Smooth muscle cell (in vitro differentiated cells): ENCODE measurements around the gene DRC7. TPM values are rescaled to one million over a fixed set of nuclear protein-coding genes. Genes with fewer than 3 reads are reported as not detected.

Experiments used
- DNase-seq: peaks from one replicate; lab custom pipeline; 2025; ENCODE audit not compliant: unreplicated experiment; lab: John Stamatoyannopoulos, UW
- H2AFZ ChIP-seq: fragments of 200-600 bp; sonication (generic); 2 replicates; pipeline ENCODE4 v1.6.0; 2016; ENCODE audit warnings: antibody characterized with exemption, low read depth, mild to moderate bottlenecking
- H3F3A ChIP-seq: fragments of 200-600 bp; sonication (generic); 2 replicates; pipeline ENCODE4 v1.6.0; 2017; ENCODE audit warnings: antibody characterized with exemption, low read depth
- H3K27ac ChIP-seq: fragments of 200-600 bp; sonication (generic); 2 replicates; pipeline ENCODE4 v1.5.1; 2016; ENCODE audit warnings: low read depth, mild to moderate bottlenecking
- H3K27me3 ChIP-seq: fragments of 200-600 bp; sonication (generic); 2 replicates; pipeline ENCODE4 v1.6.1; 2016; ENCODE audit warnings: low read depth, mild to moderate bottlenecking
- H3K36me3 ChIP-seq: fragments of 200-600 bp; sonication (generic); 2 replicates; pipeline ENCODE4 v1.5.1; 2016; ENCODE audit warnings: low read depth
- H3K4me1 ChIP-seq: fragments of 200-600 bp; sonication (generic); 2 replicates; pipeline ENCODE4 v1.5.1; 2016; ENCODE audit warnings: low read depth
- H3K4me2 ChIP-seq: fragments of 200-600 bp; sonication (generic); 2 replicates; pipeline ENCODE4 v1.6.0; 2016; ENCODE audit warnings: mild to moderate bottlenecking
- H3K4me3 ChIP-seq: fragments of 200-600 bp; sonication (generic); 2 replicates; pipeline ENCODE4 v1.5.1; 2016; ENCODE audit warnings: mild to moderate bottlenecking
- H3K79me2 ChIP-seq: fragments of 200-600 bp; sonication (generic); 2 replicates; pipeline ENCODE4 v1.6.0; 2016; ENCODE audit warnings: low read depth, mild to moderate bottlenecking
- H3K9ac ChIP-seq: fragments of 200-600 bp; sonication (generic); 2 replicates; pipeline ENCODE4 v1.6.0; 2016; ENCODE audit warnings: low read depth
- H3K9me3 ChIP-seq: fragments of 200-600 bp; sonication (generic); replicated peaks from 2 replicates; pipeline ENCODE4 v1.5.1; 2016; ENCODE audit warnings: low read depth
- H4K20me1 ChIP-seq: fragments of 200-600 bp; sonication (generic); 2 replicates; pipeline ENCODE4 v1.6.0; 2016; ENCODE audit warnings: low read depth
- CTCF ChIP-seq: fragments of 200-600 bp; sonication (generic); IDR thresholded peaks from 2 replicates; pipeline ENCODE4 v1.5.1; 2017; ENCODE audit warnings: borderline replicate concordance, mild to moderate bottlenecking, antibody characterized with exemption; ENCODE audit not compliant: insufficient read depth, poor library complexity, severe bottlenecking
- WGBS: methylation state at CpG from one replicate; pipeline ENCODE4 v1.1.7; 2016; ENCODE audit warnings: low lambda C conversion rate; 5-methylcytosine and 5-hydroxymethylcytosine counted together
- polyA plus RNA-seq: library from polyadenylated mRNA; unstranded; fragments of >200 nt; fragmentation: Nextera tagmentation; extraction: Ambion mirVana; gene quantifications from 2 replicates; pipeline ENCODE4 v1.2.1, GENCODE V29; 2016
- total RNA-seq: library from RNA; depleted of rRNA; stranded (reverse); fragments of >200 nt; gene quantifications from 2 replicates; pipeline ENCODE4 v1.2.3, GENCODE V29; 2014

DRC7 gene
- total and polyA plus RNA-seq, 2 experiments from 2014 or later: 0.94 TPM; not detected in 1

GRCh38 chr16:57683636-57684545 is 10.7 kb upstream of the DRC7 start:
- H3K27me3 ChIP-seq: no peaks in the 10 kb centered on the region
- no peak for DNase-seq
- H3K4me1 ChIP-seq: no peaks in the 10 kb centered on the region
- H2AFZ ChIP-seq: no peak overlapping the region
- H3K36me3 ChIP-seq: no peaks in the 10 kb centered on the region
- no peaks in the 10 kb centered on the region for H3K79me2 ChIP-seq
- TF ChIP-seq CTCF: no peak
- no peak overlapping the region for H3K9ac ChIP-seq
- no peak overlapping the region for H3K27ac ChIP-seq
- no peak overlapping the region for H3K4me3 ChIP-seq
- no peaks in the 10 kb centered on the region for H3F3A ChIP-seq
- H3K9me3 ChIP-seq: no peaks in the 10 kb centered on the region
- H4K20me1 ChIP-seq: no peaks in the 10 kb centered on the region
- no peak overlapping the region for H3K4me2 ChIP-seq
- 93% methylated on average over 18 of the region's 18 CpGs for WGBS

GRCh38 chr16:57684626-57685358 is 9.8 kb upstream of the DRC7 start:
- H3K27ac ChIP-seq: no peak overlapping the region
- H3K27me3 ChIP-seq: no peaks in the 10 kb centered on the region
- TF ChIP-seq CTCF: no peak
- no peak overlapping the region for H3K4me2 ChIP-seq
- H4K20me1 ChIP-seq: no peaks in the 10 kb centered on the region
- H3K36me3 ChIP-seq: no peaks in the 10 kb centered on the region
- no peak overlapping the region for H3K9ac ChIP-seq
- no peaks in the 10 kb centered on the region for H3F3A ChIP-seq
- no peaks in the 10 kb centered on the region for H3K4me1 ChIP-seq
- H3K9me3 ChIP-seq: no peaks in the 10 kb centered on the region
- H3K4me3 ChIP-seq: no peak overlapping the region
- DNase-seq: no peak
- no peaks in the 10 kb centered on the region for H3K79me2 ChIP-seq
- 98% methylated on average over 8 of the region's 8 CpGs for WGBS
- no peak overlapping the region for H2AFZ ChIP-seq

- 92% methylated on average over 11 of the region's 11 CpGs for WGBS
- H3K4me2 ChIP-seq: no peak overlapping the region
- no peak for TF ChIP-seq CTCF
- H3K4me1 ChIP-seq: no peaks in the 10 kb centered on the region
- H3K79me2 ChIP-seq: no peaks in the 10 kb centered on the region
- no peaks in the 10 kb centered on the region for H3K27me3 ChIP-seq
- no peaks in the 10 kb centered on the region for H3K36me3 ChIP-seq
- H4K20me1 ChIP-seq: no peaks in the 10 kb centered on the region
- H2AFZ ChIP-seq: no peak overlapping the region
- no peak overlapping the region for H3K9ac ChIP-seq
- DNase-seq: no peak
- no peaks in the 10 kb centered on the region for H3F3A ChIP-seq
- H3K27ac ChIP-seq: no peak overlapping the region
- no peak overlapping the region for H3K4me3 ChIP-seq
- H3K9me3 ChIP-seq: no peaks in the 10 kb centered on the region
Measured at GRCh38 chr16:57685633-57686032, 9.0 kb upstream of the DRC7 start.
